GM12892 (cell line): Measurements from ENCODE around the gene C5orf46.

ENCODE experiments used
- DNase-seq: peaks from one replicate; pipeline ENCODE4 v3.0.0; 2011; ENCODE audit not compliant: insufficient read length
- FAIRE-seq: peaks from 2 replicates; lab custom pipeline; 2011; peaks lifted over from hg19 to GRCh38; lab: Jason Lieb, UNC
- POLR2A ChIP-seq: IDR thresholded peaks from 2 replicates; pipeline ENCODE4 v1.6.1; 2011; ENCODE audit warnings: low read depth, low read length, control low read depth
- POLR2AphosphoS5 ChIP-seq: IDR thresholded peaks from 2 replicates; pipeline ENCODE4 v1.6.1; 2011; ENCODE audit warnings: low read depth, low read length, control low read depth
- TAF1 ChIP-seq: IDR thresholded peaks from 2 replicates; pipeline ENCODE4 v1.6.1; 2011; ENCODE audit warnings: low read depth, mild to moderate bottlenecking, control low read depth, low read length, borderline replicate concordance

Gene C5orf46

GRCh38 chr5:147853372-147853987 lies 52.9 kb downstream of the C5orf46 start:
- DNase-seq (no peak), FAIRE-seq (no peak)
- TF ChIP-seq POLR2AphosphoS5: no peak
- no peak for TF ChIP-seq POLR2A
- no peak for TF ChIP-seq TAF1

- no peak for DNase-seq
- FAIRE-seq: no peak
- no peak for TF ChIP-seq POLR2AphosphoS5
- TF ChIP-seq TAF1: no peak
- no peak for TF ChIP-seq POLR2A
Observed at GRCh38 chr5:147852365-147852764, 54.0 kb downstream of the C5orf46 start.

GRCh38 chr5:147851578-147851977 lies 54.8 kb downstream of the C5orf46 start:
- FAIRE-seq (no peak), DNase-seq (no peak)
- TF ChIP-seq TAF1 (no peak), POLR2A (no peak), POLR2AphosphoS5 (no peak)

GRCh38 chr5:147849226-147849625 lies 57.1 kb downstream of the C5orf46 start:
- FAIRE-seq: no peak
- DNase-seq: no peak
- TF ChIP-seq TAF1 (no peak), POLR2A (no peak), POLR2AphosphoS5 (no peak)

- FAIRE-seq (no peak), DNase-seq (no peak)
- TF ChIP-seq TAF1 (no peak), POLR2A (no peak), POLR2AphosphoS5 (no peak)
Observed at GRCh38 chr5:147845618-147846017, 60.7 kb downstream of the C5orf46 start.

GRCh38 chr5:147844846-147845245 lies 61.5 kb downstream of the C5orf46 start:
- TF ChIP-seq TAF1 (no peak), POLR2AphosphoS5 (no peak), POLR2A (no peak)
- DNase-seq: no peak
- FAIRE-seq: no peak

GRCh38 chr5:147842869-147843268 lies 63.5 kb downstream of the C5orf46 start:
- TF ChIP-seq TAF1: no peak
- no peak for TF ChIP-seq POLR2AphosphoS5
- no peak for TF ChIP-seq POLR2A
- no peak for FAIRE-seq
- DNase-seq: no peak
